Measurements from ENCODE around the gene NAALADL2.

Gene NAALADL2

GRCh38 chr3:174884776-174885568 lies 25.8 kb downstream of the NAALADL2 start:
- DNase-seq (no peak), ATAC-seq (no peak)

GRCh38 chr3:174891524-174892203 lies 32.5 kb downstream of the NAALADL2 start:
- ATAC-seq (no peak), DNase-seq (no peak)

DNA sequence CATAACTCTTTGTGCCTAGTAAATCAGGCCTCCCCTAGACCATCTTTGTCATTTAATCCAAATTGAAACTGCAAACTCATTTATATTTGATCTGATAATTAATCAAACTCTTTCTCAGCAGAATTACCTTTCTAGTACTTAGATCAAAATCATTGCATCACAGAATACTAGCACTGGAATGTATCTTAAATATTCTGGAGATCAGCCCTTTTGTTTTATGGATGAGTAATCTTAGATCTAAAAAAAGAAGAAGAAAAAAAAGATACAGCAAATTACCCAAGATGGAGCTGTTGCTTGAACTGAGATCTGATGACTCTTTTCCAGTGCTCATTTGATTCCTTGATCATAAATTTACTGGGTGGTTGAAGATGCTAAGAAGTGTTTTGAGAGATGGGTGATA lies 47.9 kb downstream of the NAALADL2 start:
- no peak for ATAC-seq
- DNase-seq, result no peak

GRCh38 chr3:174907628-174908407 lies 48.7 kb downstream of the NAALADL2 start:
- DNase-seq, result no peak

GRCh38 chr3:174931473-174932353 lies 72.6 kb downstream of the NAALADL2 start:
- no peak for ATAC-seq
- DNase-seq, result no peak

More at GRCh38 chr3:174907628-174908407, 48.7 kb downstream of the NAALADL2 start:
- no peak for ATAC-seq

GRCh38 chr3:174936590-174936989 lies 77.5 kb downstream of the NAALADL2 start:
- ATAC-seq (no peak), DNase-seq (no peak)

DNA sequence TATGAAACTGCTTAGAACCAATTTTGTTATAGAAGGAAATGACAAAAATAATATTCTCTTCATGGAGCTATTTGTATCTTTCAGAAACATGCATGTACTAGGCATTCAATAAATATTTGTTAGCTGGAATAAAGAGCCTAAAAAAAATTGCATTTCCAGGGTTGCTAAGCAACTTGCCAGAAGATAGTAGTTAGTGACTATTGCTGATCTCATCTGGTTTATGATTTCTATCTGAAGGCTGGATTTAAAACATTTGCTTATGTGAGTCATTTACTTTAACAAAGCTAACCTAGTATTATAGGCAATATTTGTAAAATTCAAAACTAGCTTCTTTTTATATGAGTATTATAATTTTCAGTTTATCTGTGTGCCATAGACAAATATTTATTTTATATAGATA lies 78.3 kb downstream of the NAALADL2 start:
- DNase-seq (no peak), ATAC-seq (no peak)

GRCh38 chr3:174938102-174938501 lies 79.0 kb downstream of the NAALADL2 start:
- ATAC-seq, result no peak
- no peak for DNase-seq

DNA sequence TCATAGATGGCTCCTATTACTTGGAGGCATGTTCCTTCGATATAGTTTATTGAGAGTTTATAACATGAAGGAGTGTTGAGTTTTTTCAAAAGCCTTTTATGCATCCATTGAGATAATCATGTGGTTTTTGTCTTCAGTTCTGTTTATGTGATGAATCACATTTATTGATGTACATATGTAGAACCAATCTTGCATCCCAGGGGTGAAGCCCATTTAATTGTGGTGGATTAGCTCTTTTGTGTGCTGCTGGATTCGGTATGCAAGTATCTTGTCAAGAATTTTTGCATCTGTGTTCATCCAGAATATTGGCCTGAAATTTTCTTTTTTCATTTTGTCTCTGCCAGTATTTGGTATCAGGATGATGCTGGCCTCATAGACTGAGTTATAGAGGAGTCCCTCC lies 81.0 kb downstream of the NAALADL2 start:
- DNase-seq, result no peak
- ATAC-seq, result no peak

- DNase-seq (no peak), ATAC-seq (no peak)
These were observed 86.1 kb downstream of the NAALADL2 start for GRCh38 chr3:174945276-174945675.

- DNase-seq, result no peak
These were observed 86.8 kb downstream of the NAALADL2 start for GRCh38 chr3:174945951-174946350.

DNA sequence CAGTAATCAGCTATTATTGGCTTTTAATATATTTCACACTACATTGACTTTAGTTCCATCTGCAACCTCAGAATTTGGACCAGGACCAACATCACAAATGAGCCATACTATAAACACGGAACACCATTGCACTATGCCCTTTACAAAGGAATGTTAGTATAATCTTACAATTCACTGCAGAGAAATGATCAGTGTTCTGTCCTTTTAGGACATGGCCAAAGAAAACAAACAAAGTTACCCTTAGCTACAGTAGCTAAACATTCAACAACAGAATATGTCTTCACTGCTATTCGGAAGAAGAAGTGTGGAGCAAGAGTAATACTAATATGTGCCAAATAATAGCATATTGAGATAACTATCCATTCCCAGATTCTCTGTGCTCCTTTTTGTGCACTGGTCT lies 90.4 kb downstream of the NAALADL2 start:
- DNase-seq (no peak), ATAC-seq (no peak)

More at GRCh38 chr3:174945951-174946350, 86.8 kb downstream of the NAALADL2 start:
- no peak for ATAC-seq

DNA sequence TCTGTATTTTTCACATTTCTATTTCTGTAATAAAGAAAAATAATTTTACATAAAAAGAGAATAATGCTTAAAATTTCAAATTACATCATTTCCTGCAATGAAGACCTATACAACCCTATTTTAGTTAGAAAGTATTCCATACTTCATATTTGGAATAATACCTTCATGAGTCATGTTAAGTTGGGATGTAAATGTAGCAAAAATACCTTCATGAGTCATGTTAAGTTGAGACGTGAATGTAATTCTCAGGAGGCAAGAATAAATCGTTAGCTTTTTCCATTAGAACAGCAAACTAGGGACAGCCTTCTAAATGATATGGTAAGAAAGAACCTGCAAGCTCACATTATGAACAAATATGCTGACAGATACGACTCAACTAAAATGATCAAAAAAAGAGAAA lies 91.9 kb downstream of the NAALADL2 start:
- ATAC-seq, result no peak
- DNase-seq, result no peak

DNA sequence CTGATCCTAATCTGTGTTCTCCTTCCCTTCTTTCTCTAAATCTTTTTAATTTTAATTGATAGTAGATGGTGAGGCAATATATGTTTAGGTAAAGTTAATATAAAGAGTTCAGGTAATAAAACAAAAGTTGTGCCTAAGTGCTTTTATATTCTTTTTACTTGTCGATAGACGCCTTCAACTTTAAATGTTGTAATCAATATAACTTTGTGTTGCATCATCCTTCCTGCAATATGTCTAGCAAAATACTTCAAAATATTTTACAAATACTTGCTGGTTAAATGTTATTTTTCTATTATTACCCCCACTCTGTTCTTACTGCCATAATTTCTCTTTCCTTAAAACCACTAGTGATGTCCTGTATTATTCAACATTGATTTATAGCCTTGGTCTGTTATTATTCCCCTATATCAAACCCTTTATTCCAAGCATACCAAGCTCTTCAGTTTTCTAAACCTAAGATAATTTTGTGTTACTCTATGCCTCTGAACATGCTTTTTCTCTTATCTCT lies 92.4 kb downstream of the NAALADL2 start:
- DNase-seq (no peak), ATAC-seq (no peak)

GRCh38 chr3:174953068-174953467 lies 93.9 kb downstream of the NAALADL2 start:
- DNase-seq (no peak), ATAC-seq (no peak)

- ATAC-seq, result no peak
- DNase-seq, result no peak
These were observed 96.4 kb downstream of the NAALADL2 start for GRCh38 chr3:174955513-174956016.

- no peak for DNase-seq
These were observed 97.9 kb downstream of the NAALADL2 start for GRCh38 chr3:174957081-174957480.

GRCh38 chr3:174957551-174958001 lies 98.4 kb downstream of the NAALADL2 start:
- DNase-seq, result no peak
- no peak for ATAC-seq

More at GRCh38 chr3:174957081-174957480, 97.9 kb downstream of the NAALADL2 start:
- no peak for ATAC-seq

- DNase-seq (no peak), ATAC-seq (no peak)
These were observed 99.7 kb downstream of the NAALADL2 start for GRCh38 chr3:174958671-174959328.

GRCh38 chr3:174959556-174960065 lies 100.5 kb downstream of the NAALADL2 start:
- no peak for DNase-seq

More at GRCh38 chr3:174959556-174960065, 100.5 kb downstream of the NAALADL2 start:
- no peak for ATAC-seq
